ENCODE measurements around the gene TDRD9.

- TF ChIP-seq CTCF (conservative IDR thresholded peaks at IDR 0.05; ENCODE audit: low read depth, low read length) (no peak), EZH2 (IDR thresholded peaks at IDR 0.05; ENCODE audit: low read length, unreplicated experiment) (no peak), EZH2phosphoT487 (IDR thresholded peaks at IDR 0.05; ENCODE audit: borderline replicate concordance, low read length) (no peak)
Measured at GRCh38 chr14:103999795-104000440, 71.7 kb downstream of the TDRD9 start.
